ENCODE measurements around the gene SCYL1. TPM values are rescaled to one million over a fixed set of nuclear protein-coding genes. Genes with fewer than 3 reads are reported as not detected.
A peak's percentile ranks its signal among the peaks of the same experiment; 100 is the strongest.

The SCYL1 gene
- total RNA-seq, 6 donors from 2014 or later: 64.0 to 120 (median 88.8) TPM

GRCh38 chr11:65487467-65488272 lies 37.2 kb upstream of the SCYL1 start:
- Histone ChIP-seq H3K9me3 (no peaks in the 10 kb centered on the region), H3K4me1 (peaks cover 59 to 64% (median 61%) of the 10 kb centered on the region in 4 donors), H3K4me3 (peak overlapping the region in 1 of 4 donors; percentile 16), H3K27me3 (no peaks in the 10 kb centered on the region), H3K27ac (peak overlapping the region; percentile 90 to 99 (median 96)), H3K36me3 (no peaks in the 10 kb centered on the region)
- peak; percentile 92 to 94 for ATAC-seq (ENCODE audit: low FRiP score in 2 of 2)
- DNase-seq: peak in 1 of 2 donors; percentile 100
- TF ChIP-seq EP300 (IDR thresholded peaks at IDR 0.05) (peak in 1 of 4 donors; percentile 91), POLR2A (IDR thresholded peaks at IDR 0.05) (peak in 1 of 4 donors; percentile 23), POLR2AphosphoS5 (IDR thresholded peaks at IDR 0.05) (peak; percentile 73 to 75), CTCF (IDR thresholded peaks at IDR 0.05) (peak in 1 of 6 experiments; percentile 4)
- WGBS, 2 donors: 7 to 10% methylated on average over 12 to 17 of the region's 17 CpGs

GRCh38 chr11:65488273-65489034 lies 36.4 kb upstream of the SCYL1 start:
- WGBS, 2 donors: 39 to 53% methylated on average over 6 to 8 of the region's 10 CpGs
- no peak for ATAC-seq (ENCODE audit: low FRiP score in 2 of 2)
- TF ChIP-seq CTCF (IDR thresholded peaks at IDR 0.05) (no peak), POLR2AphosphoS5 (IDR thresholded peaks at IDR 0.05) (no peak), EP300 (IDR thresholded peaks at IDR 0.05) (no peak), POLR2A (IDR thresholded peaks at IDR 0.05) (no peak)
- Histone ChIP-seq H3K36me3 (no peaks in the 10 kb centered on the region), H3K9me3 (no peaks in the 10 kb centered on the region), H3K4me3 (peak overlapping the region in 1 of 4 donors; percentile 16), H3K4me1 (peaks cover 66 to 72% (median 69%) of the 10 kb centered on the region in 4 donors), H3K27me3 (no peaks in the 10 kb centered on the region), H3K27ac (peak overlapping the region; percentile 90 to 99 (median 96))
- no peak for DNase-seq

DNA sequence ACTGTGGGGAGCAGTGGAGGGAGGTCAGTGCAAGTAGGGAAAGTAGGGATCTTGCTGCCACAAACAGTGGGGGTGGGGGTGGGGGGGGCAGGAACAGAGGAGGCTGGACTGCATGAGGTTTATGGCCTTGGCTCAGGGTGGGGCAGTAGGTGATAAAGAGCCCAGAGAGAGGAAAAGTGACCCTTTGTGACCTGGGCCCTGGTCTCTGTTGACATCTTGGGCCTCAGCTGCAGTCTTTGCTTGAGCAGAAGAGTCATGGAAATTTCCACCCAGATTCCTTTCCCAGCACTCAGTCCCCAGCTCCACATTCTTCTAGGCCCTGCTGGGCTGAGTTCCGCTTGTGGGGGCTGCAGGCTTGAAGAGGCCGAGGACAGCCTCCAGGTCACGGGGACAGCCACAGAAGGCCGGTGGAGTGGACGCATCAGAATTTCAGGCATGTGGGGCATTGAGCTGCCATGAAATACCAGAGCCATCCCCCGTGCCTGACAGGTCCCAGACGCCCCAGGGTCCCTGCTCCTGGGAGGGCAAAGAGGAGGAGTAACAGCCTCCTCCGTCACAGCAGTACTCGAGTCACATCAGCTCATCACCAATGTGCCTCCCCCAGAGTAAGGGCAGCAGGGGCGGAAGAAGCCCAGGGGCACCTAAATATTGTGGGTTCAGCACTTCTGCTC lies 35.7 kb upstream of the SCYL1 start:
- Histone ChIP-seq H3K27ac (peak overlapping the region; percentile 90 to 99 (median 96)), H3K36me3 (no peaks in the 10 kb centered on the region), H3K27me3 (no peaks in the 10 kb centered on the region), H3K4me1 (peaks cover 74 to 79% (median 76%) of the 10 kb centered on the region in 4 donors), H3K4me3 (no peak overlapping the region), H3K9me3 (no peaks in the 10 kb centered on the region)
- ATAC-seq (ENCODE audit: low FRiP score in 2 of 2): peak in 1 of 2 donors; percentile 2
- DNase-seq: no peak
- 70 to 80% methylated on average over 6 to 10 of the region's 10 CpGs for WGBS, 2 donors
- peak in 1 of 4 donors; percentile 15 for TF ChIP-seq POLR2A (IDR thresholded peaks at IDR 0.05)
- TF ChIP-seq EP300 (IDR thresholded peaks at IDR 0.05): no peak
- TF ChIP-seq CTCF (IDR thresholded peaks at IDR 0.05): no peak
- peak; percentile 42 to 55 for TF ChIP-seq POLR2AphosphoS5 (IDR thresholded peaks at IDR 0.05)

GRCh38 chr11:65489706-65490320 lies 35.1 kb upstream of the SCYL1 start:
- H3K4me3 ChIP-seq: no peak overlapping the region
- WGBS, 2 donors: 47 to 58% methylated on average over 7 to 8 of the region's 8 CpGs

More at GRCh38 chr11:65489706-65490320, 35.1 kb upstream of the SCYL1 start:
- ATAC-seq (ENCODE audit: low FRiP score in 2 of 2) (no peak), DNase-seq (no peak)
- no peaks in the 10 kb centered on the region for H3K9me3 ChIP-seq
- TF ChIP-seq EP300 (IDR thresholded peaks at IDR 0.05): no peak
- TF ChIP-seq POLR2A (IDR thresholded peaks at IDR 0.05): no peak
- no peak for TF ChIP-seq POLR2AphosphoS5 (IDR thresholded peaks at IDR 0.05)
- TF ChIP-seq CTCF (IDR thresholded peaks at IDR 0.05): no peak
- H3K36me3 ChIP-seq: no peaks in the 10 kb centered on the region
- no peaks in the 10 kb centered on the region for H3K27me3 ChIP-seq
- H3K4me1 ChIP-seq: peaks cover 80 to 84% (median 82%) of the 10 kb centered on the region in 4 donors
- H3K27ac ChIP-seq: peak overlapping the region; percentile 90 to 99 (median 96)
